Suprapubic skin (tissue), 4 donors: ENCODE results near the gene SATB2. TPM values are rescaled to one million over a fixed set of nuclear protein-coding genes. Genes with fewer than 3 reads are reported as not detected.

Experiments
- DNase-seq, 2 donors: peaks; one replicate each; pipeline ENCODE4 v3.0.0-alpha.2; 2019; ENCODE audit warnings: low spot score in 2 of 2
- H3K27ac ChIP-seq: fragments of 200-600 bp; sonication (generic); one replicate; pipeline ENCODE4 v1.5.1; 2019
- H3K27me3 ChIP-seq: fragments of 200-600 bp; sonication (generic); one replicate; pipeline ENCODE4 v1.5.1; 2019
- H3K36me3 ChIP-seq: fragments of 200-600 bp; sonication (generic); one replicate; pipeline ENCODE4 v1.5.1; 2019
- H3K4me1 ChIP-seq: fragments of 200-600 bp; sonication (generic); one replicate; pipeline ENCODE4 v1.5.1; 2019
- H3K4me3 ChIP-seq: fragments of 200-600 bp; sonication (generic); one replicate; pipeline ENCODE4 v1.5.1; 2019; ENCODE audit warnings: mild to moderate bottlenecking
- H3K9me3 ChIP-seq: fragments of 200-600 bp; sonication (generic); one replicate; pipeline ENCODE4 v1.5.1; 2019
- CTCF ChIP-seq, 2 donors: fragments of 200-600 bp in 1 of 2; fragments of 450-650 bp in 1 of 2; sonication (generic) in 1 of 2; IDR thresholded peaks; one replicate each; pipeline ENCODE4 v1.5.1; 2016 to 2019; ENCODE audit warnings: antibody characterized with exemption in 2 of 2, mild to moderate bottlenecking in 1 of 2, moderate library complexity in 1 of 2
- EP300 ChIP-seq: sonication (generic); formaldehyde crosslinking; IDR thresholded peaks from one replicate; pipeline ENCODE4 v1.6.1; 2017; ENCODE audit warnings: antibody characterized with exemption
- POLR2A ChIP-seq, 2 donors: fragments of 450-650 bp; IDR thresholded peaks; one replicate each; pipeline ENCODE4 v1.6.1; 2017; ENCODE audit warnings: antibody characterized with exemption in 2 of 2, mild to moderate bottlenecking in 2 of 2, moderate library complexity in 2 of 2
- POLR2AphosphoS5 ChIP-seq, 3 donors: sonication (generic); formaldehyde crosslinking; IDR thresholded peaks; one replicate each; pipeline ENCODE4 v1.6.1; 2017; ENCODE audit warnings: antibody characterized with exemption in 3 of 3
- WGBS: methylation state at CpG from one replicate; pipeline ENCODE4 v1.1.5; 2018; 5-methylcytosine and 5-hydroxymethylcytosine counted together
- total RNA-seq, 4 donors: library from RNA; depleted of rRNA; stranded (reverse); fragments of >200 nt; gene quantifications; one replicate each; pipeline ENCODE4 v1.1.0, GENCODE V29; 2016

The SATB2 gene
- total RNA-seq, 4 donors from 2014 or later = 2.9 to 12.1 (median 3.9) TPM

DNA sequence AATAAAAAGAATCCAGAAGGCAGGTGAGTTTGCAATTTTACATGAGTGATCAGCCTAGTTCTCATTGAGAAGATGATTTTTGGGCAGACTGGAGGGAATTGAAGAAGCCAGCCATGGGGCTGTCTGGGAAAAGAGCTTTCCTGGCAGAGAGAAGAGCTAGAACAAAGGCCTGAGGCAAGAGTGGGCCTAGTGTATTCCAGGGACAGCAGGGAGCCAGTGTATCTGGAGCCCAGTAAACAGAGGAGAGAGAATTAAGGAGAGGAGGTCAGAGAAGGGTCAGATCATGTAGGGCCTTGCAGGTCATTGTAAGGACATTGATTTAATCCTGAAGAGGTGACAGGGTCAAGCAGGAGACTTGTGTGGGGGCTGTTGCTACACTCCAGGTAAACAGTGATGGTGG is 195.8 kb downstream of the SATB2 start:
- Histone ChIP-seq H3K27me3 (no peaks in the 10 kb centered on the region), H3K27ac (no peak overlapping the region), H3K36me3 (no peaks in the 10 kb centered on the region), H3K9me3 (peaks cover 12% of the 10 kb centered on the region), H3K4me3 (no peak overlapping the region), H3K4me1 (no peaks in the 10 kb centered on the region)
- TF ChIP-seq POLR2AphosphoS5 (IDR thresholded peaks at IDR 0.05) (no peak), EP300 (no peak), CTCF (IDR thresholded peaks at IDR 0.05) (no peak), POLR2A (IDR thresholded peaks at IDR 0.05) (no peak)
- DNase-seq = no peak

- Histone ChIP-seq H3K4me3 (no peak overlapping the region), H3K27ac (no peak overlapping the region), H3K9me3 (peaks cover 12% of the 10 kb centered on the region), H3K4me1 (no peaks in the 10 kb centered on the region), H3K27me3 (no peaks in the 10 kb centered on the region), H3K36me3 (no peaks in the 10 kb centered on the region)
- 37% methylated on average over 1 of the region's 1 CpG for WGBS
- no peak for TF ChIP-seq EP300
- TF ChIP-seq CTCF (IDR thresholded peaks at IDR 0.05) = no peak
- no peak for TF ChIP-seq POLR2A (IDR thresholded peaks at IDR 0.05)
- TF ChIP-seq POLR2AphosphoS5 (IDR thresholded peaks at IDR 0.05) = no peak
- no peak for DNase-seq
Measured at GRCh38 chr2:199261239-199261638, 196.5 kb downstream of the SATB2 start.

- 64% methylated on average over 2 of the region's 2 CpGs for WGBS
- TF ChIP-seq POLR2A (IDR thresholded peaks at IDR 0.05) (no peak), CTCF (IDR thresholded peaks at IDR 0.05) (no peak), EP300 (no peak), POLR2AphosphoS5 (IDR thresholded peaks at IDR 0.05) (no peak)
- Histone ChIP-seq H3K4me3 (no peak overlapping the region), H3K4me1 (no peaks in the 10 kb centered on the region), H3K36me3 (no peaks in the 10 kb centered on the region), H3K27me3 (no peaks in the 10 kb centered on the region), H3K9me3 (peaks cover 12% of the 10 kb centered on the region), H3K27ac (no peak overlapping the region)
- DNase-seq = no peak
Measured at GRCh38 chr2:199259671-199260070, 198.1 kb downstream of the SATB2 start.

DNA sequence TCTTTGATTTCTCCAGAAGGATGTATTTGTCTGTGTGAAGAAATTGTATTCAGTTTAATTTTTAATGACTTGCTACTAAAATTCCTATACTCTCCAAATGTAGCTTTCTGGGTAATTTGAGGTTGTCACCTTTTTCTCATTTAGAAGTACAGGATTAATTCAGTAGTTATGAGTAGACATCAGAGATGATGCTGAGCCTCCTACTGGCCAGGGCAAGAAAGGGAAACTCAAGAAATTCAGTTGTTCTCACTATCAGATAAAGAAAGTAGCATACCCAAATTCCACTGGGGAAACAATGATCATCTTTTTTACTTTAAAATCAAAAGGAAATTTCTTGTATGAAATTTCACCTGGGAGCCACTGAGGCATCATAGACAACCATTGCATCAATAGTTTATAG is 199.4 kb downstream of the SATB2 start:
- no peaks in the 10 kb centered on the region for H3K4me1 ChIP-seq
- peaks cover 7% of the 10 kb centered on the region for H3K9me3 ChIP-seq
- no peaks in the 10 kb centered on the region for H3K27me3 ChIP-seq
- DNase-seq = no peak
- H3K36me3 ChIP-seq = no peaks in the 10 kb centered on the region
- H3K27ac ChIP-seq = no peak overlapping the region
- no peak overlapping the region for H3K4me3 ChIP-seq
- no peak for TF ChIP-seq POLR2AphosphoS5 (IDR thresholded peaks at IDR 0.05)
- no peak for TF ChIP-seq POLR2A (IDR thresholded peaks at IDR 0.05)
- no peak for TF ChIP-seq CTCF (IDR thresholded peaks at IDR 0.05)
- TF ChIP-seq EP300 = no peak

- WGBS = 79% methylated on average over 7 of the region's 7 CpGs
- H3K4me3 ChIP-seq = no peak overlapping the region
- no peak overlapping the region for H3K27ac ChIP-seq
- no peak for TF ChIP-seq CTCF (IDR thresholded peaks at IDR 0.05)
- TF ChIP-seq POLR2A (IDR thresholded peaks at IDR 0.05) = no peak
- no peak for TF ChIP-seq POLR2AphosphoS5 (IDR thresholded peaks at IDR 0.05)
- TF ChIP-seq EP300 = no peak
- no peaks in the 10 kb centered on the region for H3K36me3 ChIP-seq
- DNase-seq = no peak
- peaks cover 4% of the 10 kb centered on the region for H3K9me3 ChIP-seq
- no peaks in the 10 kb centered on the region for H3K4me1 ChIP-seq
- H3K27me3 ChIP-seq = no peaks in the 10 kb centered on the region
Measured at GRCh38 chr2:199257261-199258224, 200.2 kb downstream of the SATB2 start.
